Measurements from ENCODE around the gene RAB22A.

- no peak for TF ChIP-seq POLR2A (IDR thresholded peaks at IDR 0.05; ENCODE audit: low read depth, low read length)
- TF ChIP-seq POLR2AphosphoS5 (IDR thresholded peaks at IDR 0.05; ENCODE audit: low read depth, low read length), result no peak
These were observed 86.1 kb downstream of the RAB22A start for GRCh38 chr20:58395604-58396003.

All from GM12891 (cell line).